ENCODE measurements around the gene DCAF8L2. TPM values are rescaled to one million over a fixed set of nuclear protein-coding genes. Genes with fewer than 3 reads are reported as not detected.

Gene DCAF8L2
- total RNA-seq, 1 donor from 2014 or later: not detected

GRCh38 chrX:27751976-27752375 is 161.8 kb downstream of the DCAF8L2 start:
- H3K27ac ChIP-seq: no peak overlapping the region
- no peaks in the 10 kb centered on the region for H3K9me3 ChIP-seq
- intact Hi-C loops (cut with DNase I): no loop called here
- H3K4me1 ChIP-seq: no peaks in the 10 kb centered on the region
- no peaks in the 10 kb centered on the region for H3K36me3 ChIP-seq
- TF ChIP-seq POLR2A (IDR thresholded peaks at IDR 0.05): no peak
- TF ChIP-seq CTCF (IDR thresholded peaks at IDR 0.05): no peak
- TF ChIP-seq POLR2AphosphoS5 (IDR thresholded peaks at IDR 0.05; ENCODE audit: insufficient read depth in 1 of 2, low read depth in 1 of 2): no peak
- no peak for DNase-seq (ENCODE audit: extremely low spot score in 2 of 2)
- H3K4me3 ChIP-seq: no peak overlapping the region
- H3K27me3 ChIP-seq: no peaks in the 10 kb centered on the region

DNA sequence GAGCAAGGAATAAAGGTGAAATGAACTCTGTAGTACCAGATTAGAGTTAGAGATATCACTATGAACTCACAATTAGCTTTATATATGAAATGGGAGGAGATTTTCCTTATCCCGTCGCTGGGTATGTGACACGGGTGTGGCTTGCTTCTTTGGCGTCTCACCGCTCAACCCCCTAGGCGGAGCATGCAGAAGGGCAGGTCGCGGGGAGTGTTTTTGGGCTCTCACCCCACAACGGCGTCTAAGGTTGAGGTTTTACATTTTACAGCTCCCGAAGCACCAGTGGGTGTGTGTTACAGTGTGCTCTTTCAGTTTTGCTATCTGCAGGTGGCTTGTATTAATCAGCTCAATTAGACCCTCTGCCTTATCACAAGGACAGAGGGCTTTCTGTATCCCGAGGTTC is 175.6 kb downstream of the DCAF8L2 start:
- intact Hi-C loops (cut with DNase I): no loop called here
- TF ChIP-seq CTCF (IDR thresholded peaks at IDR 0.05): no peak
- no peak for TF ChIP-seq POLR2AphosphoS5 (IDR thresholded peaks at IDR 0.05; ENCODE audit: insufficient read depth in 1 of 2, low read depth in 1 of 2)
- TF ChIP-seq POLR2A (IDR thresholded peaks at IDR 0.05): no peak

DNA sequence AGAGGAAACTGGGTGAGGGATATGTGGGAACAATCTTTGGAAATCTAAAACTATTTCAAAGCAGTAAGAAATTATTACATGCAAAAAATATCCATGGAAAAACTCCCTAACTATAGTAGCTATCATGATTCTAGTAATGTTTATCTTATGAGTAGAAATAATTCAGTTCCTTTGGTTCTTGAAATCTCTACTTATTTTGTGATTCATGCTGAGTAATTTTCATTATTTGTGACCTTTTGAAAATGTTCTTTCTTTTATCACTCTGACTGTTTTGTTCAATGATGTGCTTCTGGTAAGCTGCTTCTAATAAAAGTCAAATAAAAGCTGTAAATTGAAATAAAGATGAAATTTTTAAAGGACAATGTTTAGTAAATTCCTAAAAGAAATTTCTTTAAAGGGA is 177.2 kb downstream of the DCAF8L2 start:
- intact Hi-C loops (cut with DNase I): no loop called here
- Histone ChIP-seq H3K4me1 (no peaks in the 10 kb centered on the region), H3K4me3 (no peak overlapping the region)

More for the DNA sequence above, 175.6 kb downstream of the DCAF8L2 start:
- no peaks in the 10 kb centered on the region for H3K4me1 ChIP-seq
- no peak overlapping the region for H3K27ac ChIP-seq
- DNase-seq (ENCODE audit: extremely low spot score in 2 of 2): no peak
- no peaks in the 10 kb centered on the region for H3K9me3 ChIP-seq
- H3K4me3 ChIP-seq: no peak overlapping the region
- no peaks in the 10 kb centered on the region for H3K27me3 ChIP-seq
- H3K36me3 ChIP-seq: no peaks in the 10 kb centered on the region

DNA sequence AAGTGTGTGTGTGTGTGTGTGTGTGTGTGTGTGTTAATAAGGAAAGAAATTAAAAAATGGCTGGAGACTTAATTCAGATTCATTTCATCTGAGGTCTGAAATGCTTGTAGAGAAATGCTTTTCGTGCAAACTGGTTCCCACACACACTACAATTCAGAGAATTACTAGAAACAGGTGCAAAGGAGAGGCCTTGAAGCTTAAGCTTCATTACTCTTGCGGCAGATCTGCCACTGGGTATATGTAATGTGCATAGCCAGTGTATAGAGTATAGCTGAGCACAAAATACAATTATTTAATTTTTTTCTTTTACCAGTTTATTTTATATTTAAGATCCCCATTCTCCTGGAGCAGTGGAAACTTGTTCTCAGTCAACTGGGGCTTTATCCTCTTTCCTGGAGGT is 185.8 kb downstream of the DCAF8L2 start:
- Histone ChIP-seq H3K4me1 (no peaks in the 10 kb centered on the region), H3K27me3 (no peaks in the 10 kb centered on the region), H3K4me3 (no peak overlapping the region), H3K9me3 (no peaks in the 10 kb centered on the region), H3K27ac (no peak overlapping the region), H3K36me3 (no peaks in the 10 kb centered on the region)
- no peak for TF ChIP-seq POLR2A (IDR thresholded peaks at IDR 0.05)
- TF ChIP-seq POLR2AphosphoS5 (IDR thresholded peaks at IDR 0.05; ENCODE audit: insufficient read depth in 1 of 2, low read depth in 1 of 2): no peak
- TF ChIP-seq CTCF (IDR thresholded peaks at IDR 0.05): no peak
- intact Hi-C loops (cut with DNase I): no loop called here
- DNase-seq (ENCODE audit: extremely low spot score in 2 of 2): no peak

More for the DNA sequence above, 177.2 kb downstream of the DCAF8L2 start:
- TF ChIP-seq POLR2AphosphoS5 (IDR thresholded peaks at IDR 0.05; ENCODE audit: insufficient read depth in 1 of 2, low read depth in 1 of 2): no peak
- TF ChIP-seq POLR2A (IDR thresholded peaks at IDR 0.05): no peak
- TF ChIP-seq CTCF (IDR thresholded peaks at IDR 0.05): no peak
- Histone ChIP-seq H3K9me3 (no peaks in the 10 kb centered on the region), H3K27ac (no peak overlapping the region), H3K36me3 (no peaks in the 10 kb centered on the region), H3K27me3 (no peaks in the 10 kb centered on the region)
- DNase-seq (ENCODE audit: extremely low spot score in 2 of 2): no peak

GRCh38 chrX:27796640-27797257 is 206.6 kb downstream of the DCAF8L2 start:
- no peak overlapping the region for H3K4me3 ChIP-seq
- intact Hi-C loops (cut with DNase I): no loop called here

More at GRCh38 chrX:27796640-27797257, 206.6 kb downstream of the DCAF8L2 start:
- H3K9me3 ChIP-seq: no peaks in the 10 kb centered on the region
- H3K4me1 ChIP-seq: no peaks in the 10 kb centered on the region
- no peak for TF ChIP-seq POLR2A (IDR thresholded peaks at IDR 0.05)
- no peak for TF ChIP-seq POLR2AphosphoS5 (IDR thresholded peaks at IDR 0.05; ENCODE audit: insufficient read depth in 1 of 2, low read depth in 1 of 2)
- TF ChIP-seq CTCF (IDR thresholded peaks at IDR 0.05): no peak
- no peak for DNase-seq (ENCODE audit: extremely low spot score in 2 of 2)
- no peaks in the 10 kb centered on the region for H3K36me3 ChIP-seq
- H3K27me3 ChIP-seq: no peaks in the 10 kb centered on the region
- H3K27ac ChIP-seq: no peak overlapping the region
